H9 (cell line): ENCODE results near the gene TEAD1. TPM values are rescaled to one million over a fixed set of nuclear protein-coding genes. Genes with fewer than 3 reads are reported as not detected.

Experiments
- DNase-seq: peaks from one replicate; pipeline ENCODE4 v3.0.0-alpha.2; 2017
- H2AFZ ChIP-seq: one replicate; pipeline ENCODE4 v1.6.1; 2013; ENCODE audit warnings: mild to moderate bottlenecking, low read length, control low read depth, moderate library complexity
- H2AK5ac ChIP-seq: 2 replicates; pipeline ENCODE4 v1.6.1; 2013; ENCODE audit warnings: low read length, control low read depth, mixed read lengths; ENCODE audit not compliant: insufficient read length
- H2BK120ac ChIP-seq: one replicate; pipeline ENCODE4 v1.6.1; 2013; ENCODE audit warnings: low read depth, mild to moderate bottlenecking, low read length, control low read depth, inconsistent platforms; ENCODE audit not compliant: poor library complexity, severe bottlenecking
- H2BK12ac ChIP-seq: 2 replicates; pipeline ENCODE4 v1.6.1; 2013; ENCODE audit warnings: low read length, control low read depth, mixed read lengths, low read depth; ENCODE audit not compliant: insufficient read length
- H2BK15ac ChIP-seq: 2 replicates; pipeline ENCODE4 v1.6.1; 2013; ENCODE audit warnings: low read depth, low read length, control low read depth
- H2BK20ac ChIP-seq: one replicate; pipeline ENCODE4 v1.6.1; 2013; ENCODE audit warnings: low read depth, mild to moderate bottlenecking, low read length, control low read depth, inconsistent platforms; ENCODE audit not compliant: poor library complexity, severe bottlenecking
- H2BK5ac ChIP-seq: 2 replicates; pipeline ENCODE4 v1.6.1; 2013; ENCODE audit warnings: low read length, control low read depth, mixed read lengths; ENCODE audit not compliant: insufficient read length
- H3K14ac ChIP-seq: 2 replicates; pipeline ENCODE4 v1.6.1; 2013; ENCODE audit warnings: low read length, control low read depth; ENCODE audit not compliant: insufficient read depth
- H3K18ac ChIP-seq: 2 replicates; pipeline ENCODE4 v1.6.1; 2013; ENCODE audit warnings: low read depth, mild to moderate bottlenecking, mixed read lengths, low read length, control low read depth; ENCODE audit not compliant: insufficient read length
- H3K23ac ChIP-seq: 2 replicates; pipeline ENCODE4 v1.6.1; 2013; ENCODE audit warnings: low read length, control low read depth, mixed read lengths, low read depth; ENCODE audit not compliant: insufficient read length
- H3K23me2 ChIP-seq: 2 replicates; pipeline ENCODE4 v1.6.1; 2013; ENCODE audit warnings: low read depth, mild to moderate bottlenecking, mixed read lengths, low read length, control low read depth; ENCODE audit not compliant: insufficient read length, poor library complexity, severe bottlenecking
- H3K27ac ChIP-seq: 2 replicates; pipeline ENCODE4 v1.5.1; 2013; ENCODE audit warnings: low read length, control low read depth, mixed read lengths, low read depth; ENCODE audit not compliant: insufficient read length
- H3K27me3 ChIP-seq: 2 replicates; pipeline ENCODE4 v1.6.1; 2013; ENCODE audit warnings: low read length, control low read depth, inconsistent platforms; ENCODE audit not compliant: insufficient read depth
- H3K4ac ChIP-seq: 2 replicates; pipeline ENCODE4 v1.6.1; 2013; ENCODE audit warnings: low read depth, mild to moderate bottlenecking, control low read depth, inconsistent platforms, low read length, moderate library complexity
- H3K4me1 ChIP-seq: 2 replicates; pipeline ENCODE4 v1.6.1; 2013; ENCODE audit warnings: low read length, control low read depth, inconsistent platforms; ENCODE audit not compliant: insufficient read depth
- H3K4me2 ChIP-seq: 2 replicates; pipeline ENCODE4 v1.6.1; 2013; ENCODE audit warnings: low read length, control low read depth, mixed read lengths; ENCODE audit not compliant: insufficient read length, insufficient read depth
- H3K56ac ChIP-seq: 2 replicates; pipeline ENCODE4 v1.6.1; 2013; ENCODE audit warnings: low read depth, mild to moderate bottlenecking, mixed read lengths, low read length, control low read depth; ENCODE audit not compliant: insufficient read length
- H3K79me1 ChIP-seq: 2 replicates; pipeline ENCODE4 v1.6.1; 2013; ENCODE audit warnings: low read depth, mild to moderate bottlenecking, moderate library complexity, low read length, control low read depth, inconsistent platforms; ENCODE audit not compliant: insufficient read depth, poor library complexity, severe bottlenecking
- H3K79me2 ChIP-seq: 2 replicates; pipeline ENCODE4 v1.6.1; 2013; ENCODE audit warnings: low read length, control low read depth, inconsistent platforms; ENCODE audit not compliant: insufficient read depth
- H3K9ac ChIP-seq: 2 replicates; pipeline ENCODE4 v1.6.1; 2013; ENCODE audit warnings: low read length, control low read depth, mixed read lengths; ENCODE audit not compliant: insufficient read length; ENCODE audit errors: extremely low read depth
- H3K9me3 ChIP-seq: one replicate; pipeline ENCODE4 v1.6.1; 2013; ENCODE audit warnings: low read depth, low read length, inconsistent platforms; ENCODE audit not compliant: control insufficient read depth
- H3T11ph ChIP-seq: one replicate; pipeline ENCODE4 v1.6.1; 2013; ENCODE audit warnings: mild to moderate bottlenecking, low read length, control low read depth, inconsistent platforms
- H4K20me1 ChIP-seq: one replicate; pipeline ENCODE4 v1.6.1; 2013; ENCODE audit not compliant: control insufficient read depth, insufficient read length, insufficient read depth
- H4K5ac ChIP-seq: 2 replicates; pipeline ENCODE4 v1.6.1; 2013; ENCODE audit warnings: low read depth, mild to moderate bottlenecking, mixed read lengths, low read length, control low read depth; ENCODE audit not compliant: insufficient read length
- H4K8ac ChIP-seq: replicated peaks from 2 replicates; pipeline ENCODE4 v1.6.1; 2013; ENCODE audit warnings: low read length, control low read depth, mixed read lengths, low read depth; ENCODE audit not compliant: insufficient read length
- H4K91ac ChIP-seq: 2 replicates; pipeline ENCODE4 v1.6.1; 2013; ENCODE audit warnings: low read depth, mild to moderate bottlenecking, moderate library complexity, mixed read lengths, low read length, control low read depth; ENCODE audit not compliant: insufficient read length
- H3K27ac Mint-ChIP-seq, 3 experiments: 2 replicates in 2 of 3; 3 replicates in 1 of 3; pipeline ENCODE4 v1.8.0; 2020 to 2021; ENCODE audit warnings: mixed read lengths in 3 of 3, mild to moderate bottlenecking in 1 of 3, moderate library complexity in 1 of 3
- H3K27me3 Mint-ChIP-seq: 2 replicates; pipeline ENCODE4 v1.8.0; 2021; ENCODE audit warnings: low read depth, mild to moderate bottlenecking, moderate library complexity, mixed read lengths
- H3K36me3 Mint-ChIP-seq, 3 experiments: 2 replicates in 2 of 3; 3 replicates in 1 of 3; pipeline ENCODE4 v1.8.0; 2020 to 2021; ENCODE audit warnings: low read depth in 3 of 3, mixed read lengths in 3 of 3; ENCODE audit not compliant: insufficient read depth in 1 of 3
- H3K4me1 Mint-ChIP-seq, 2 experiments: 2 replicates each; pipeline ENCODE4 v1.8.0; 2020; ENCODE audit warnings: mixed read lengths in 2 of 2
- H3K4me3 Mint-ChIP-seq, 2 experiments: 2 replicates in 1 of 2; 3 replicates in 1 of 2; pipeline ENCODE4 v1.8.0; 2020 to 2021; ENCODE audit warnings: mild to moderate bottlenecking in 2 of 2, mixed read lengths in 2 of 2, moderate library complexity in 1 of 2
- H3K9me3 Mint-ChIP-seq, 2 experiments: 2 replicates in 1 of 2; 3 replicates in 1 of 2; pipeline ENCODE4 v1.8.0; 2020; ENCODE audit warnings: mild to moderate bottlenecking in 2 of 2, mixed read lengths in 2 of 2, moderate library complexity in 1 of 2
- CTCF ChIP-seq: fragments of 200-600 bp; sonication (generic); conservative IDR thresholded peaks from 3 replicates; pipeline ENCODE4 v1.8.0; 2021; ENCODE audit warnings: antibody characterized with exemption, mild to moderate bottlenecking
- WGBS: extraction: QIAGEN DNeasy Blood & Tissue Kit; methylation state at CpG from one replicate; pipeline ENCODE4 v1.1.7; 2013; ENCODE audit warnings: missing lambda C conversion rate, low lambda C conversion rate, mixed read lengths; ENCODE audit not compliant: insufficient read length; ENCODE audit errors: extremely low coverage; 5-methylcytosine and 5-hydroxymethylcytosine counted together
- total RNA-seq: library from RNA; stranded (reverse); gene quantifications from 2 replicates; pipeline ENCODE4 v1.2.1, GENCODE V29; 2021

Gene TEAD1
- total RNA-seq, 1 experiment from 2014 or later, result 75.1 TPM

- H3K79me2 ChIP-seq, result no peaks in the 10 kb centered on the region
- H3K9me3 ChIP-seq, result no peaks in the 10 kb centered on the region
- no peak for TF ChIP-seq CTCF
- no peak overlapping the region for H3K18ac ChIP-seq
- H2BK5ac ChIP-seq, result no peak overlapping the region
- no peak overlapping the region for H3K4ac ChIP-seq
- no peaks in the 10 kb centered on the region for H3K79me1 ChIP-seq
- H3K27ac ChIP-seq, result no peak overlapping the region
- H2BK15ac ChIP-seq, result no peak overlapping the region
- no peak overlapping the region for H4K91ac ChIP-seq
- no peak overlapping the region for H2BK12ac ChIP-seq
- no peaks in the 10 kb centered on the region for H4K20me1 ChIP-seq
- H3K23ac ChIP-seq, result no peak overlapping the region
- Mint-ChIP-seq H3K27me3 (peaks cover 10% of the 10 kb centered on the region), H3K27ac (no peak overlapping the region; a peak in 1 of 7 replicates), H3K4me1 (peaks cover 14% of the 10 kb centered on the region in 2 experiments), H3K9me3 (no peaks in the 10 kb centered on the region; a peak in 1 of 5 replicates), H3K36me3 (no peaks in the 10 kb centered on the region), H3K4me3 (no peak overlapping the region)
- no peak overlapping the region for H3K9ac ChIP-seq
- H4K8ac ChIP-seq, result no peak overlapping the region
- H2AK5ac ChIP-seq, result no peak overlapping the region
- H4K5ac ChIP-seq, result no peak overlapping the region
- no peaks in the 10 kb centered on the region for H3K23me2 ChIP-seq
- H3K56ac ChIP-seq, result no peak overlapping the region
- H3K14ac ChIP-seq, result no peak overlapping the region
- no peak overlapping the region for H2BK120ac ChIP-seq
- no peak for DNase-seq
- H3K4me1 ChIP-seq, result no peaks in the 10 kb centered on the region
- no peak overlapping the region for H3T11ph ChIP-seq
- no peak overlapping the region for H2AFZ ChIP-seq
- no peak overlapping the region for H3K4me2 ChIP-seq
- WGBS, result no CpG with 5 or more reads among the region's 7 CpGs
- no peak overlapping the region for H2BK20ac ChIP-seq
- no peaks in the 10 kb centered on the region for H3K27me3 ChIP-seq
Observed at GRCh38 chr11:12983336-12983735, 309.1 kb downstream of the TEAD1 start.
